ENCODE data around the gene CTSS. TPM values are rescaled to one million over a fixed set of nuclear protein-coding genes. Genes with fewer than 3 reads are reported as not detected.

Gene CTSS
- total RNA-seq (10 to 100 TPM; 83.1 to 83.5 TPM), total RNA-seq (27.3 to 268 (median 135) reads per million in 172 experiments)
- 454 TPM for polyA plus RNA-seq (2013, experiment 1 of 2)
- polyA plus RNA-seq (2013, experiment 2 of 2): 365 TPM

DNA sequence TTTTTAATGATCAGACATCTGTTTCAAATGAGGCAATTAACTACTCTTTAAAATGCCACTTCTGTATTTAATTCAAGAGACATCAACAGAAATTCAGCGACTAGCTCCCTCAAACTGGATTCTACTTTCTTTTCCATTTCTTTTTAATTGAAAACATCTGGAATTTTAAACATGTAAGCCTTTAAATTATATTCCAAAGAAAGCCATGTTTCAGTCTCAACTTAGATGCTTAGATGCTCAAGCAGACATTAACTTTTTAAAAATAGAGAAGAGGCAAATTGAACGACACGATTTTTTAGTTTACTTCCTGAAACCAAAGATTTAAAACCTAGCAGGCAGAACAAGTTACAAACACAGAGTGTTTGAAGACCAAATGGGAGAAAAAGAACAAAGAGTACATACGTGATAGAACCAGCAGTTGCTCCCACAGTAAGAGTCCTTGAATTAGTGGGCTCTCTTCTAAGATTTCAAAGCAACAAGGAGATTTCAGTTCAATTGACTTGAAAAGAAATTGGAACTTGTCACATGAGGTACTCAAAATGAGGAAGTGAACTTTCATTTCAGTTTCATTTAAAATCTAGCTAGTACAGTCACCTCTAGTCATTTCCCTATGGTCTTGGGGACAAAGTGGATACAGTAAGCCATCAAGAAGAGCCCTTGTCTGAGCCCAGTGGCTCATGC is at the start of gene CTSS:
Gene CTSS, minus strand, starts transcription at position 483 of the 681 bp plus-strand sequence. CDS start 1,015 bp downstream, outside the sequence.
- Histone ChIP-seq H3K9me3 (ENCODE audit: control insufficient read depth in 1 of 2, insufficient read depth in 1 of 2, low read length in 2 of 2) (no peaks in the 10 kb centered on the region), H3K4me1 (ENCODE audit: insufficient read depth, low read length) (peaks cover 24% of the 10 kb centered on the region), H3K27ac (ENCODE audit: low read depth in 1 of 2, low read length in 2 of 2) (peak within 1 kb of the TSS in 1 of 2 donors; percentile 62), H3K36me3 (ENCODE audit: insufficient read depth, low read length) (no peaks in the 10 kb centered on the region), H3K27me3 (ENCODE audit: control insufficient read depth in 1 of 2, insufficient read depth in 2 of 2, low read length in 2 of 2) (no peaks in the 10 kb centered on the region), H3K4me3 (ENCODE audit: low read length) (peak within 1 kb of the TSS; percentile 56)
- Mint-ChIP-seq H3K36me3 (ENCODE audit: low read depth) (peaks cover 34% of the 10 kb centered on the region), H3K4me3 (peak within 1 kb of the TSS; percentile 98), H3K9me3 (no peaks in the 10 kb centered on the region), H3K27me3 (no peaks in the 10 kb centered on the region), H3K4me1 (ENCODE audit: low read depth) (peaks cover 59% of the 10 kb centered on the region), H3K27ac (peak within 1 kb of the TSS; percentile 97)
- intact Hi-C loops (cut with DNase I, micrococcal nuclease): loop anchor here in 1 of 2 experiments (1.0 to 5.0 kb wide), 2 partner anchors 68 to 112 kb away; partner anchors contain the start of genes ARNT and GOLPH3L
- no peak for TF ChIP-seq CTCF (IDR thresholded peaks at IDR 0.05)
- ChIA-PET CTCF (interaction anchor here (1.2 kb wide), 1 partner anchor 215 kb away, joined by 3 read pairs; no protein-coding TSS in a partner anchor), POLR2A (interaction anchor here (0.7 to 2.5 kb wide), 12 partner anchors 9 to 402 kb away, joined by 3 to 9 read pairs (median 3); partner anchors contain the start of genes ENSA, GOLPH3L, MCL1 and MINDY1)
- ATAC-seq (ENCODE audit: poor library complexity): peak; percentile 64
- peak in 3 of 14 experiments; percentile 64 to 68 (median 66) for DNase-seq

GRCh38 chr1:150813028-150813707 is 47.6 kb upstream of the CTSS start:
- no peak overlapping the region for H3K27ac ChIP-seq (ENCODE audit: low read depth in 1 of 2, low read length in 2 of 2)
- POLR2A ChIA-PET: no interaction called here
- Mint-ChIP-seq H3K4me1 (ENCODE audit: low read depth) (peaks cover 2% of the 10 kb centered on the region), H3K9me3 (no peaks in the 10 kb centered on the region), H3K36me3 (ENCODE audit: low read depth) (peaks cover 32% of the 10 kb centered on the region), H3K4me3 (no peak overlapping the region), H3K27ac (no peak overlapping the region), H3K27me3 (no peaks in the 10 kb centered on the region)
- DNase-seq (peak in 3 of 14 experiments; percentile 3 to 48 (median 47)), ATAC-seq (ENCODE audit: poor library complexity) (no peak)
- H3K9me3 ChIP-seq (ENCODE audit: control insufficient read depth in 1 of 2, insufficient read depth in 1 of 2, low read length in 2 of 2): no peaks in the 10 kb centered on the region
- H3K4me1 ChIP-seq (ENCODE audit: insufficient read depth, low read length): no peaks in the 10 kb centered on the region
- no peak for TF ChIP-seq CTCF (IDR thresholded peaks at IDR 0.05)
- H3K27me3 ChIP-seq (ENCODE audit: control insufficient read depth in 1 of 2, insufficient read depth in 2 of 2, low read length in 2 of 2): no peaks in the 10 kb centered on the region
- peaks cover 65% of the 10 kb centered on the region for H3K36me3 ChIP-seq (ENCODE audit: insufficient read depth, low read length)
- CTCF ChIA-PET: no interaction called here
- intact Hi-C loops (cut with DNase I, micrococcal nuclease): no loop called here
- H3K4me3 ChIP-seq (ENCODE audit: low read length): no peak overlapping the region

DNA sequence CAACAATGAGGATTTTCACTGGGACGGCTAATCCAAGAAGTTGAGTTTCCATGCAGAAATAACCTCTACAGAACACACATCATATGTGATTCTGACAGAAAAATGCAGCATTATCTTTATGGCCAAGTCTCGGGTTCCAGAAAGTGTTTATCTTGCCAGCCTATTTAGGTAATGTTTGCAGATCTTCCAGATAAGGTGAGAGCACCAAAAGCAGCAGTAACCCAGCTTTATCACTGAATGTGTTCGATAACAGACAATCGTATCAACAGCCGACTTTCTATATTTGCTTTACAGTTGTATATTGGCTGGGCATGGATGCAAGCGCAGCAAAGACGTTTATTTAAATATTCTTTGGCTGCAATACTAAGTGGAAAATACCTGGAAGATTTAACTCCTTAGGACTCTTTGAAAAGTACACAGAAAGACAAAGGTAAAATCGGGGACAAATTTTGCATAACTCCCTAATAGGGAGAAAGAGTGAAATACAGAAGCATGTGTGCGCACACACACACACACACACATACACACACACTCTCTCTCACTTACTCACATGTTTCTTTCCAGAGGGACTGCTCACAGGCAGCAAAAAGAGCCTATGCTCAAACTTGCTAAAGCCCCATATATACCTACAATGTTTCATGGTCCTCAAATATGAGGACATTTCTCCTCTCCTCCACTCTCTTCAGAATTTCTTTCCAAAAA is 45.5 kb upstream of the CTSS start:
- Mint-ChIP-seq H3K9me3 (no peaks in the 10 kb centered on the region), H3K27me3 (no peaks in the 10 kb centered on the region), H3K4me1 (ENCODE audit: low read depth) (peaks cover 22% of the 10 kb centered on the region), H3K36me3 (ENCODE audit: low read depth) (peaks cover 11% of the 10 kb centered on the region), H3K4me3 (no peak overlapping the region), H3K27ac (no peak overlapping the region)
- H3K9me3 ChIP-seq (ENCODE audit: control insufficient read depth in 1 of 2, insufficient read depth in 1 of 2, low read length in 2 of 2): no peaks in the 10 kb centered on the region
- H3K4me1 ChIP-seq (ENCODE audit: insufficient read depth, low read length): peaks cover 6% of the 10 kb centered on the region
- H3K27ac ChIP-seq (ENCODE audit: low read depth in 1 of 2, low read length in 2 of 2): no peak overlapping the region
- POLR2A ChIA-PET: no interaction called here
- H3K36me3 ChIP-seq (ENCODE audit: insufficient read depth, low read length): peaks cover 46% of the 10 kb centered on the region
- ATAC-seq (ENCODE audit: poor library complexity) (no peak), DNase-seq (no peak)
- H3K4me3 ChIP-seq (ENCODE audit: low read length): no peak overlapping the region
- CTCF ChIA-PET: no interaction called here
- TF ChIP-seq CTCF (IDR thresholded peaks at IDR 0.05): no peak
- H3K27me3 ChIP-seq (ENCODE audit: control insufficient read depth in 1 of 2, insufficient read depth in 2 of 2, low read length in 2 of 2): no peaks in the 10 kb centered on the region
- intact Hi-C loops (cut with DNase I, micrococcal nuclease): no loop called here
